HPDE6-E6E7 (cell line): Measurements from ENCODE around the gene H6PD.
"Not testable (repeated sequence)": the region's sequence is repeated elsewhere in the genome, so short reads cannot be mapped to it uniquely, and the experiment has no call there.

ENCODE experiments used
- DNase-seq: peaks from one replicate; pipeline ENCODE4 v3.0.0; 2011; ENCODE audit warnings: missing footprints; ENCODE audit errors: extremely low spot score

H6PD gene

DNA sequence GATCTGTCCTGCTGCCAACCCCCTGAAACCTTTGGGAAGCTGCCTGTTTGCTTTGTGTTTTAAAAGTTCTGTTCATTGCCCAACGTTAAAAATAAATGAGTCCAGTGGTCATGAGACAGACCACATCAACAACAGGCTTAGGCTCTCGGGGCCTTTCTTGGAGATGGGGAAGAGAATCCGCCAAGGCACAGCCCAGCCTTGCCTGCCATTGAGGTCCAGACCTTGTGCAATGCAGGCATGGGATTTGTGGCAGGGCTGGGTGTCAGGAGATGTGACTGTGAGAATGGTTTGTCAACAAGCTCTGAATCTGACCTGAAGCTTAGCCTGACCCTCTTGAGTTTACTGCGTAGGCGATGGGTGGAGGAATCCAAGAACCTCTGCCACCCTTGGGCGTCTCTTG lies 62.3 kb downstream of the H6PD start:
- no peak for DNase-seq

DNA sequence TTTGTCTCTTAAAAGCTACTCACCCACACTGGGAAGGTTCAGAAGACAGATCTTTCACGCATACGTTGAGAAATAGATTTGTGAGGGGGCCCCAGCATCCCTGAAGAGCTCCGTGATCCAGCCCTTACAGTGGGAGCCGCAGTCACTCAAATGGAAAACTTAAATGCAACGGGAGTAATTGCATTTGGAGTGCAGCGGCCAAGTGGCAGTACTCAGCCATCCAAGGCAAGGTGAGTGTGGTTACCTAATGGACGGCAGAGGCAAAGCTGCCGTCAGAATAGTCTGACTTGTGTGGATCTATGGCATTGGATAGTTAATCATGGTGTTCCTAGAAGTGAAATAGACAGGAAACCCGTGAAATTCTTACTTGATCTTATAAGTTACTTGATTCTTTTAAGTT lies 63.3 kb downstream of the H6PD start:
- DNase-seq = no peak

DNA sequence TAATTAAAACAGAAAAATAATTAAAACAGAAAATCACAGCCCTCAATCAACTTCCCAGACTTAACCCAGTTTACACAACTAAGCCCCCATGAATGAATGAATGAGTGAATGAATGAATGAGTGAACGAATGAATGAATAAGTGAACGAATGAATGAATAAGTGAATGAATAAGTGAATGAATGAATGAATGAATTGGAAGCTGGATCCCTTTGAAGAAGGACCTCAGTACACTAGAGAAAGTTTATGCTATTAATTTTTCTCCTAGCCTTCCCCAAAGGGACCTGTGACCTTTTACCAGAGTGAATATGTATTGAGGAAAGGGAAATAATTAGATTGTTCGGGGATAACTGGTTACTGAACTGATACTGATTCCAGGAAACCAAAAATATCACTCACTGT lies 63.7 kb downstream of the H6PD start:
- no peak for DNase-seq

DNA sequence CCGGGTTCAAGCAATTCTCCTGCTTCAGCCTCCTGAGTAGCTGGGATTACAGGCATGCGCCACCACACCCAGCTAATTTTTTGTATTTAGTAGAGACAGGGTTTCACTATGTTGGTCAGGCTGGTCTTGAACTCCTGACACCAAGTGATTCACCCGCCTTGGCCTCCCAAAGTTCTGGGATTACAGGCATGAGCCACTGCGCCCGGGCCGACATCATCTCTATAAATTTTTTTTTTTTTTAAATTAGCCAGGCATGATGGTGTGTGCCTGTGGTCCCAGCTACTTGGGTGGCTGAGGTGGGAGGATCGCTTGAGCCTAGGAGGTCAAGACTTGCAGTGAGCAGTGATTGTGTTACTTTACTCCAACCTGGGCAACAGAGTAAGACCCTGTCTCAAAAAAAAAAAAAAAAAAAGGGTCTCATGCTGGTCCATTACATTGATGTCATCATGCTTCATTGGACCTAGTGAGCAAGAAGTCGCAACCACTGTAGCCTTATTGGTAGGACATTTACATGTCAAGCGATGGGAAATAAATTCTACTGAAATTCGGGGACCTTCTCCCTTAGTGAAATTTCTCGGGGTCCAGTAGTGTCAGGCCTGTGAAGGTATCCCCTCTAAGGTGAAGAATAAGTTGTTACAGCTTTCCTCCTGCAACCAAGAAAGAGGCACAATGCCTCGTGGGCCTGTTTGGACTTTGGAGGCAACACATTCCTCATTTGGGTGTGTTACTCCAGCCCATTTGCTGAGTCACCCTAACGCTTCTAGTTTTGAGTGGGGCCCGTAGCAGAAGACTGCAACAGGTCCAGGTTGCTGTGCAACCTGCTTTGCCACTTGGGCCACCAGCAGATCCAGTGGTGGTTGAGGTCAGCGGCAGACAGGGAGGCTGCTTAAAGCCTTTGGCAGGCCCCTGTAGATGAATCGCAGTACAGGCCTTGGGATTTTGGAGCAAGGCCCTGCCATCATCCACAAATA lies 65.3 kb downstream of the H6PD start:
- not testable (repeated sequence) for DNase-seq

DNA sequence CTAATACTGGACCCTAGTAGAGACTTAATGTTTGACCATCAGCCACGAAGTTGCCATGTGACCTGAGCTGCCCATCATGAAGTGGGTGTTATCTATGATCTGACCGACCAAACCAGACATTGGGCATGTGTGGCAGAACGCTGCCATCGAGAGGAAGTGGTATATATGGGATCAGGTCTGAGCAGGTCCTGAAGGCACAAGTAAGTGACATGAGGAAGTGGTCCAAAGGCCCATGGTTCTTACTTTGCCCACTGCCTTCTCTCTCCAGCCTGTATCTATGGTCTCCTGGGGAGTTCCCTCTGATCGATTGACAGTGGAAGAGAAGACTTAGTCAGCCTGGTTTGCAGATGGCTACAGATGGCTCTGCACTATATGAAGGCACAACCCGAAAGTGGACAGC lies 66.0 kb downstream of the H6PD start:
- no peak for DNase-seq

DNA sequence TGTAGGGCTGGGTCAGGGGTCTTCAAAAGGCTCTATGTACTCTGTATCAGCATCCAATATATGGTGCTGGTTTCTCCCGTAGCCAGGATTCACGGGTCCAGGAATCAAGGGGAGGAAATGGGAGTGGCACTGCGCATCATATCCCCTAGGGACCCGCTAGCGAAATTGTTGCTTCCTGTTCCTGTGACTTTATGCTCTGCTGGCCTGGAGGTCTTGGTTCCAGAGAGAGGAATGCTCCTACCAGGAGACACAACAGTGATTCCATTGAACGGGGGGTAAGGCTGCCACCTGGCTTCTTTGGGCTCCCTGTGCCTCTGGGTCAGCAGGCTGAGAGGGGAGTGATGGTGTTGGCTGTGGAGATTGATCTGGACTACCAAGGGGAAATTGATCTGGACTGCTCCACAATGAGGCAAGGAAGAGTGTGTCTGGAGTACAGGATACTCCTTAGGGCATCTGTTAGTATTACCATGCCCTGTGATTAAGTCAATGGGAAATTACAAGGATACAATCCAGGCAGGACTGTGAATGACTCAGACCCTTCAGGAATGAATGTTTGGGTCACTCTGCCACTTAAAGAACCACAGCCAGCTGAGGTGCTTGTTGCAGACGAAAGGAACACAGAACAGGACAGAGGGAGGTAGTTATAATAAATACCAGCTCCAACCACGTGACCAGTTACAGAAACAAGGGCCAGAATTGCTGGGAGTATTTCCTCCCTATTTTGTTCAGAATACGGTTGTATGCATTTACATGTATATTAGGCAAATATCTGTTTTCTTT lies 68.4 kb downstream of the H6PD start:
- DNase-seq = no peak

DNA sequence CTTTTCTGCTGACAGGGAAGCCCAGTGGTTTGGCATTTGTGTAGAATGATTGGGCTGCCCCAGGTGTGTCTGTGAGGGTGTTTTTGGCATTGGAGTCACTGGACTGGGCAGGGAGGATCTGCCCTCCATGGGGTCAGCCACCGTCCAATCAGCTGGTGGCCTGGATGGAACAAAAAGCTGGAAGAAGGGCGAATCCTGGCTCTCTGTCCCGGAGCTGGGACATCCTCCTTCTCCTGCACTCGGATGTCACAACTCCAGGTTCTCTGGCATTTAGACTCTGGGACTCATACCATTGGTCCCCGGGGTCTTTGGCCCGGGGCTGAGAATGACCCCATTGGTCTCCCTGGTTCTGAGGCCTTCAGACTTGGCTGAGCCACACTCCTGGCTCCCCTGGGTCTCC lies 69.3 kb downstream of the H6PD start:
- no peak for DNase-seq

DNA sequence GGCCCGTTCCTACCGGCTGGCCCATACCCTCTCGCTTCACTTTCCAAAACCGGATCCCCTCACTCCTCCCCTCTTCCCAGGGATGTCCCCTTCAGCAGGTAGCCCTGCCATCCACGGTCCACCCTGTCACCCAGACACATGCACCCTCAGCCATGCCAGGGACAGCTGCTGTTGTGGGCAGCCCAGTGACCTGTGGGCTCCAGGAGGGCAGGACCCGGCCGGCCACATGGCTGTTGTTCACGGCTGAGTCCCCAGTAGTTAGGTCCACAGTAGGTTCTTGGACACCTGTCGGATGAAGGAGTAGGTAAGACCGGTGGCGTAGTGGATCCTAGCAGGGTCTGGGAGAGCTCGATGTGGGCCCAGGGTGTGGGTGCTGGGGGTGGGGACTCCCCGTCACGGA lies 70.6 kb downstream of the H6PD start:
- DNase-seq = no peak

DNA sequence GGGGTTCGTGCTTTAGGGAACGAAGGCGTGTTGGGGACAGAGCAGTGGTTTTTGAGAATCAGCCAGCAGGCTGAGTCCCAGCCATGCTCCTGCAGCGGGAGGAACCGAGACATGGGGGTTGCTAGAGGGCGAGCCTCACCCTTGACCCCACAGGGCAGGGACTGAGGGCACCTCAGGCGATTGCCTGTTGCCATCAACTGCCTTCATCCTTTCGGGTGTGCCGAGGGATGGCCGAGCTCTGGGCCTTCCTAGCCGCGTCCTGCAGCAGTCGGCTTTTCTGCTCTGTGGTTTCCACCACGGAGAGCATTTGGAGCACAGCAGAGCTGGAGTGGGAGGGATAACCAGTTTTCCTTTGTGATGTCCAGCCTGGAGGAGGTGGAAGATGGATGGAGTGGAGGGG lies 71.4 kb downstream of the H6PD start:
- no peak for DNase-seq

DNA sequence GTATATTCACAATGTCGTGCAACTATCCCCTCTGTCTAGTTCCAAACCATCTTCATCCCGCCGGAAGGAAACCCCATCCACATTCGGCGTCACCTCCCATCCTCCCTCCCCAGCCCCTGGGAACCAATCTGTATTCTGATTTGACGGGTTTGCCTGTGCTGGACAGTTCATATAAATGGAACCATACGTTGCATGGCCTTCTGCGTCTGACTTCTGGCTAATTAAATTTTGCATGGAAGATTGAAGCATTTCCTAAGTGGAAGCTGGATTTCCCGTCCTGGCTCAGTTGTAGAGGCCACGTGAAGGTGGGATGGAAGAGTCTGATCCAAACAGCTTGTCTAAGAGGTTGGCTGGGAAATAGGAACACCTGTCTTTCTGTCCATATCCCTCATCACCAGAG lies 72.7 kb downstream of the H6PD start:
- DNase-seq = no peak

DNA sequence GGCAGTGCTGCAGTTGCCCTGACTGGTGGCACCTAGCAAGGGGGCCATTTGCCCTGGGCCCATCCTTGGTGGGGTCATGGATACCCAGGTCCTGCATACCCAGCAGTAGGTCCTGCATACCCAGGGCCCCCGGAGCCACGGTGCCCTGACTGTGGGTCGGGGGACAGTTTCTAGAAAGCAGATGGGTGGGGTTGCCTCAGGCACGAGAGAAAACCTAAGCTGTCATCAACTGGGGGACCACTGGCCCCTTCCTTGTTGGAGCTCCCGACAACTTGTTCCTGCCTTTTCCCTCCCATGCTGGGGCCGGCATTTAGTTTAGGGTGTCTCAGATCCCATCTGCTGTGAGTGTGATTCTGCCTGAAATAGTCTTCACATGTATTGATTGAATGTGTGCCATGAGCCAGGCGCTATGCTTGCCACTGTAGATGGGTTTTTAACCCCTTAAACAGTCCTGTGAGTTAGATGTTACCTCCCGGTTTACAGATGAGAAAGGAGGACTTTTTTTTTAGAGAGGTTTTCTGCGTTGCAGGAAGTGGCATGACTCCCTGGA lies 73.7 kb downstream of the H6PD start:
- DNase-seq = no peak

DNA sequence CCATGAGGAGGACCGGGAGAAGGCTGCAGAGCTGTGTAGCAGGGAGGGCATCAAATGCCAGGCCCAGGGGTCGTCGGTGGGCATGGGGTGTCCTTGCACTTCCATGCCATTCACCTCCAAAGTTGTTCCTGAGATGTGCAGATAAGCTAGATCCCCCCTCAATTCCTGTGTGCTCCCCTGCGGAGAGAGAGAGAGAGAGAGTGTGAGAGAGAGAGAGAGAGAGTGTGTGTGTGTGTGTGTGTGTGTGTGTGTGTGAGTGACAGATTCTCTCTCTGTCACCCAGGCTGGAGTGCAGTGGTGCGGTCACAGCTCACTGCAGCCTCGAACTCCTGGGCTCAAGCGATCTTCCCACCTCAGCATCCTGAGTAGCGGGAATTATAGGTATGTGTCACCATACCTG lies 74.5 kb downstream of the H6PD start:
- no peak for DNase-seq

DNA sequence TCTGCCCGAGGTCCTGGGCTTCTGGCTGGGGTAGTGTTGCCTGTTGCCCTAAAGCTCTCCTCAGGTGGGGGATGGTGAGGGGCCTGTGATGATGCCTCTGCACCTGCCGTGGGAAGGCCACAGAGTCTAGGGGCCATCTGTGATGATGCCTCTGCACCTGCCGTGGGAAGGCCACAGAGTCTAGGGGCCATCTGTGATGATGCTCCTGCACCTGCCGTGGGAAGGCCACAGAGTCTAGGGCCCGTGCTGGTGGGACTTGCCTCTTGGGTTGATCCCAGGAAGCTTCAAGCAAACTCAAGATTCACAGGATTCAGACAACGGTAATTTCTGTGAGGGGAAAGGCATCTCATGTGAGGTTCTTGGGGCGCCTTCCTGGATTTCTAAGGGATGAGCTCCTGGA lies 75.4 kb downstream of the H6PD start:
- no peak for DNase-seq

DNA sequence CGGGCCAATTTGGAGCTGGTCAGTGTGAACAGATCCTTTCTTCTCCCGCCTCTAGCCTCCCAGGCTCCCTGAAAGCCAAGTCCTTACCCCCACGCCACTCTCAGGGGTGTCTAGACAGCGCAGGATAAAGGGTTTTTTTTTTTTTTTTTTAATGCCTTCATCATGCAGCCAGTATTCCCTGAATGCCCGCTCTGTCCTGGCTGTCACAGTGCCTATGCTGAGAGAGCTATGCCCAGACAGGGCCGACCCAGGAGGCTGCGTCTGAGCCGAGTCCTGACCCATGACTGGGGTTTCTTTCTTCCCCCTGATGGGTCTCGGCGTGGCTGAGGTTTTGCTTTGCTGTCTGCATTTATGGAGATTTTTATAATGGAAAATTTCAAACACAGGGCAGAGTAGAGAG lies 76.5 kb downstream of the H6PD start:
- DNase-seq = no peak

DNA sequence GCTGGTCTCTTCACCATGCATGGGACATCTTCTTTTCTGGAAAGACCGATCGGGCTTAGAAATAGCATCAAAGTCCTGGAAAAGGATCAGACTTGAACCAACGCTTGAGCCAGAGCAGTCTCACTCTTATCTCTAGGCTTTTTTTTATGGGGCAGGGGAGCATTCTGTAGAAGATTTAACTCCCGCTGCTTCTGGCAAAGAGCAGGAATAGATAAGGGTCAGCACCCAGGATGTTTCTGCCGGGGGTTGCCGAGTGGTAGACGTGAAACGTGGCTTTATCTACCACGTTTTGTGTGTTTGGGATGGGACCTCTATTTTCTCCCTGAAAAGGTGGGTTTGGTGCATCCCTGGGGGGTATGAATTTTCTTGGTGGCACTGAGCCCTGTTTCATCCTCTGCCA lies 76.9 kb downstream of the H6PD start:
- DNase-seq = no peak

DNA sequence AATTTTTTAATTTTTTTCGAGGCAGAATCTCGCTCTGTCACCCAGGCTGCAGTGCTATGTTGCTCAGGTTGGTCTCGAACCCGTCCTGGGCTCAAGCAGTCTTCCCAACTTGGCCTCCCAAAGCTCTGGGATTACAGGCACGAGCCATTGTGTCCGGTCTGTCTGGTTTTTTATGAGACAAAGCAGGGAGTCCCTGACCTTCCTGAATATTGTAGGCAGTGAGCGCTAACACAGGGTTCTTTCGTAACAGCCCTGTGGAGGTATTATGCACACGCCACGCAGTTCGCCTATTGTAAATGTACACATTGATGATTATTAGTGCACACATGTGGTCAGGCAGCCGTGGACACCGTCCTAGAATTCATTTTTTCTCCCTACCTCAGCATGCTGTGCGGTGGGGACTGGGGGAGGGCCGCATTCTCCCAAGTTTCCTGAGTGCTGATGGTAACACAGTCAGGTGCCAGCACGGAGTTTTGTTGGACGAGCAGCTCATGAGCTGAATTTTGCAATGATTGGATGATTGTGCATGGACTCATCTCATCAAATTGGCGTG lies 77.7 kb downstream of the H6PD start:
- DNase-seq = no peak

DNA sequence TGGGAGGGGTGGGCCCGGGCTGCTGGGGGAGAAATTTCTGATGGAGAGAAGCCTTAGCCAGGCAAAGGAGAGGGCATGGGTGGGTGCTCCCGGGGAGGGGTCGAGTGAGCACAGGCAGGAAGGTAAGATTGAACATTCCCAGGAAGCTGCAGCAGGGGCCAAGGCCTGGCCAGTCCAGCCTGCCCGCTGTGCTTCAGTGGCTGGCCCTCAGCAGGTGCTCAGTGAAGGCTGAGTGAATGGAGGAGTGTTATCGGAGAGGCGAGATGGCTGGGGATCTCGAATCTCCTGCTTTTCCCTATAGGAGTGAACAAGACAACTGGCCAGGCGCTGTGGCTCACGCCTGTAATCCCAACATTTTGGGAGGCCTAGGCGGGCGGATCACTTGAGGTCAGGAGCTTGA lies 79.0 kb downstream of the H6PD start:
- no peak for DNase-seq

DNA sequence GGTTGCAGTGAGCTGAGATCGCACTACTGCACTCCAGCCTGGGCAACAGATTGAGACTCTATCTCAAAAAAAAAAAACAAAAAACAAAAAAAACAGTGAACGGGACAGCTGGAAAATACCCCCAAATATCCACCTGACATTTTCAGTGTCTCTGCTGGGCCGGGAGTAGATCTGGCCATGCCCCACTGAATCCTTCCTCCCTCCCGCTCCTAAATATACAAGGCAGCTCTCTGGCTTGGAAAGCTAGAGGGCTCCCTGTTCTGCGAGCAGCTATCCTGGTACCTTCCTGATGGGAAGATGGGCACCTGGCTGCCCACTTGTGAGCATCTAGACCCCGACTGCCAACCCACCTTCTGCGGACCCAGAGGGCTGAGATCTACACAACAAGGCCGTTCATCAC lies 79.5 kb downstream of the H6PD start:
- DNase-seq = no peak

DNA sequence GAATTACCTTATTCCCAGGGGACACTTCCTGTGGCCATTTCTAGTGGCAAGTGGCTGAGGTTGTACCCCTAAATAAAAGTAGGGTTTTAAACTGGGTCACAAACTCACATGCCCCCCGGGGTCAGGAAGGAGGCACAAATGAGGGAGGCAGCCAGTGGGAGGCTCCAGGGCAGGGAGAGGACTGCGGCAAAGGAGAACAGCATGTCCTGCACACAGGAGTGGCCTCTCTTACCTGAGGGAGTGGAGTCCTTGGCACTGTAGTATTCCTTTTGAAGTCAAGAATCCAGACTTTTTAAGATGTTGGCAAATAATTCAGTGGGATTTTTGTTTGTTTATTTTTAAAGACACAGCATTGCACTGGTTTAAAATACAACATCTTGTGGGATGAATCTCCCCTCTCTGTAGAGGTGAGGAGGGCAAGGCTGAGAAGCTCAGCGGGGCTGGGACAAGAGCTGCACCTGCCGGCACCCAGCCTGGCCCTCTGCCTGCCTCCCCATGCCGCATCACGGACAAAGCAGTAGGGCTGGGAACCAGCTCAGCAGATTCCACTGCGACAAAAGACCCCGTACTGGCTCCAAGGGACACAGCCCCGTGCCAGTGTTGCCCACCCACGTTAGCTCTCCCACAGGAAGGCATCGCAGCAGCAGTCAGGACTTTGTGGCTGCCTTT lies 80.3 kb downstream of the H6PD start:
- DNase-seq = no peak

DNA sequence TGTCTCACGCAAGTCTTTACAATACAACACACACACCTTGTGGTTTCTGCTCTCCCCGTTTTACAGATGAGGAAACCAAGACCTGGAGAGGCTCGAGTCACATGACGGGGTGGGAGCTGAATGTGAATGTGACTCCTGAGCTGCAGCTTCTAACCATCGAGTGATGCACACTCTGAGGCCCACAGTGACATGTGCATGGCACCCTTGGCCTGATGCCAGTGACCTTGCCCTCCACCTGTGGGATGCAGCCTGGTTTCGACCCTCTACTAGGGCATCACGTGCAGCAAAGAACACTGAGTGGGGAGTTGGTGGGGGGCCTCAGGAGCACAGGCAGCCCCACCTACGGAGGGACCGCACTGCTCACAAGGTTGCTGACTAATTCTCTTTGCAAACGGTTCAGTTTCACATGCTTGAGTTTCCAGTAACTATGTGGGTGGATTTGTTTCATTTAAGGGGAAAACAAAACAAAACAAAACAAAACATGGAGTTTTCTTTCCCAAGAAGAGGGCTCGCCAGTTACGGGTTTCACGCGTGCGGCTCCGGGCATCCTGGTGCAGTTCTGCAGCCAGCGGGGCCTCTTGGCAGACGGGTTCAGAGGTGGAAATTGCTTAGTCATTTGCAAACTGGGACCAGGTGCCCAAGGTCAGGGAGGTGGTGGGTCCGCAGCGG lies 81.0 kb downstream of the H6PD start:
- DNase-seq = no peak

DNA sequence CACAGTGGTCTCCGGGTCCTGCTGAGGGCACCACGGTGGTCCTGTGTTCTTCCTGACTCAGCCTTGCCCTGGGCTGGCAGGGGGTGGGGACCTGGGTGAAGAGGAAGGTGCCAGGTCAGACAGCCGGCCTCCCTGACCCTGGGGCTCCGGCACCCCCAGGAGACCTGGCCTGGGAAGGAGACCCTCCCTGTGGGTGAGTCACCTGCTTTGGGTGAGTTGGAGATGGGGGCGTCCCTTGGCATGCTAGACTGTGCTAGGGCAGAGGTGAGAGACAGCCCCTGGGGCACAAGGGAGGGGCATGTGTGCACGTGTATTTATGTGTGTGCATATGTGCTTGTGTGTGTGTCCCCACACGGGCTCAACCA lies 81.5 kb downstream of the H6PD start:
- no peak for DNase-seq
